GM12872 (cell line): Measurements from ENCODE around the gene DDX51.

Source experiments
- TF ChIP-seq, protein P1 (sequence below): IDR thresholded peaks from 3 replicates; pipeline ENCODE4 v1.5.1; 2011; ENCODE audit warnings: low read depth, mild to moderate bottlenecking, low read length, moderate library complexity; ENCODE audit not compliant: insufficient read depth

The DDX51 gene

DNA sequence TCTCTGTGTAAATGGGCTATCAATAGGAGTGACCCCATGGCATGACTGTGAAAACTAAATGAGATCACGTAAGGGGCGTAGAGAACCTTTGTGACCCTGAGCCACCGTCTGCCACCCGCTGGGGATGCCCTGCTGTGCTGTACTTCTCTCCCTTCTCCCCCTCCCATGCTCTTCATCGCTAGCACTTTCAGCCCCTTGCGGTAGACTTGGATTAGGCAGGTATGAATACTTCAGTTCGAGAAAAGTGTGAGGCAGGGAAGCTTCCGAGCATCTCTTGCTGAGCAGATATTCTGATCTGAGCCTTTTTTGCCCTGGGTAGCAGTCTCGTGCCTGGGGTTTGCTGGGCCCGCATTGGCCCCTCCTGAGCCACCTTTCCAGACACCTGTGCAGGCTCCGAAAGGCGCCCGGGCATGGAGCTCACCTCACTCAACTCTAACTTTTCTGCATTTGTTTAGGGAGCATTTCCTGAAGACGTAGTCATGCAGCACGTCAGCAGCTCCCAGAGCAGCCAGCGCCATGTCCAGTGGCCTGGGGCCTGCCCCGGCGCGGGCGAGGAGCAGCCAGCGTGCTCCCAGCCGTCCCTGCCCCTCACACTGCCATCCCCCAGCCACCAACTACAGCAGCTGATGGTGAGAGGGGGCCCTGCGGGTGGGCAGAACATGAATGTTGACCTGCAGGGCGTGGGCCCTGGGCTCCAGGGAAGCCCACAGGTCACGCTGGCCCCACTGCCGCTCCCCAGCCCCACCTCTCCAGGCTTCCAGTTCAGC lies 40.4 kb downstream of the DDX51 start:
- TF ChIP-seq, protein P1, sequence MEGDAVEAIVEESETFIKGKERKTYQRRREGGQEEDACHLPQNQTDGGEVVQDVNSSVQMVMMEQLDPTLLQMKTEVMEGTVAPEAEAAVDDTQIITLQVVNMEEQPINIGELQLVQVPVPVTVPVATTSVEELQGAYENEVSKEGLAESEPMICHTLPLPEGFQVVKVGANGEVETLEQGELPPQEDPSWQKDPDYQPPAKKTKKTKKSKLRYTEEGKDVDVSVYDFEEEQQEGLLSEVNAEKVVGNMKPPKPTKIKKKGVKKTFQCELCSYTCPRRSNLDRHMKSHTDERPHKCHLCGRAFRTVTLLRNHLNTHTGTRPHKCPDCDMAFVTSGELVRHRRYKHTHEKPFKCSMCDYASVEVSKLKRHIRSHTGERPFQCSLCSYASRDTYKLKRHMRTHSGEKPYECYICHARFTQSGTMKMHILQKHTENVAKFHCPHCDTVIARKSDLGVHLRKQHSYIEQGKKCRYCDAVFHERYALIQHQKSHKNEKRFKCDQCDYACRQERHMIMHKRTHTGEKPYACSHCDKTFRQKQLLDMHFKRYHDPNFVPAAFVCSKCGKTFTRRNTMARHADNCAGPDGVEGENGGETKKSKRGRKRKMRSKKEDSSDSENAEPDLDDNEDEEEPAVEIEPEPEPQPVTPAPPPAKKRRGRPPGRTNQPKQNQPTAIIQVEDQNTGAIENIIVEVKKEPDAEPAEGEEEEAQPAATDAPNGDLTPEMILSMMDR = no peak

DNA sequence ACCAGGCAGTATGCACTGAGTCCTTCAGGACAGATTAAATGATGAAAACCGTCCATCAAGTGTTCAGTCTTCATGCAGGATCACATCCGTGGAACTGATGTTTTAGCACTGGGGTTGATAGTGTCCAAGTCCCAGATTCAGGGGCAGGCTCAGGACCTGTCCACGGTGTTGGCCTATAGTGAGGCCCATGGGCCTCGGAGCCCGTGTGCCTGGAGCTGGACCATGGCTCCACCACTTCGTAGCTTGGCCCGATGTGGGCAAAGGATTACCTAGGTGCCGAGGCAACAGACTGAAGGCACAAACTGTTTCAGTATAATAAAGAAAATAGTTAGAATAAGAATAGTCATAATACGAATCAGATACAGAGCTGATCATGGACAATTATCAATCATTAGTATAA lies 41.8 kb downstream of the DDX51 start:
- TF ChIP-seq, protein P1 = no peak

- TF ChIP-seq, protein P1 = no peak
These were observed 43.6 kb downstream of the DDX51 start for GRCh38 chr12:132100306-132101065.

GRCh38 chr12:132099739-132100138 lies 44.4 kb downstream of the DDX51 start:
- TF ChIP-seq, protein P1 = no peak

GRCh38 chr12:132095520-132096409 lies 48.4 kb downstream of the DDX51 start:
- TF ChIP-seq, protein P1 = no peak

DNA sequence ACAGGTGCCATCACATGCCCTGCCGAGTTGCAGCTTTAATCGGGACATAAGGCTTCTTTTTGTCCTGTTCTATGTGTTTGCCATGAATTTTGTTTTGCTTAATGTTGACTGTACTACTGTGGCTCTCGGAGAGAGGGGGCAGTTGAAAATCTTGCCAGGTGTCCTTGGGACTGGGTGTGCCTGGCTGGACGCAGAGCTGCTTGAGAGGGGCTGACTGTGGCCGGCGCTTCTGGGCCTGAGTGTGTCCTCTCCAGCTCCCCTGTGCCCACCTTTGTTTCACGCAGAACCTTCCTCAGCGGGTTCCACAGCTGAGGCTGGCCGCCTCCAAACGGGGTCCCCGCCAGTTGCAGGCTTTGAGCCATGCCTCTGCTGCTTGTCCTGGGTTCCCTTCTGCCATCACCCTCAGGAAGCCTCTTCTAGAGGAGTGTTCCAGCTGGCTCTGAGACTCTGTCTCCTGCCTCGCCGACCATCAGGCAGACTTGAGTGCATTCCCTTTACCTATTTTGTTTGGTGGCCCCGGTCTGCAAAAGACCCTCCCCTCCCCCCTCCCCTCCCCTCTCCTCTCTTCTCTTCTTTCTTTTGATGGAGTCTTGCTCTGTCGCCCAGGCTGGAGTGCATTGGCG lies 49.7 kb downstream of the DDX51 start:
- TF ChIP-seq, protein P1 = no peak
